HG03460 (cell line): Measurements from ENCODE around the gene KLK8.

Experiments used
- ATAC-seq: cut with Tn5 transposase; IDR thresholded peaks from one replicate; pipeline ENCODE4 v1.9.1; 2021; ENCODE audit not compliant: unreplicated experiment

The KLK8 gene

GRCh38 chr19:51001515-51001914 is at the start of gene KLK8:
Gene KLK8 (minus strand): TSS chr19:51001604. CDS start chr19:51001167, 437 bp downstream.
- no peak for ATAC-seq

GRCh38 chr19:51047031-51047335 is 45.6 kb upstream of the KLK8 start:
- ATAC-seq = no peak

GRCh38 chr19:51044327-51044726 is 42.9 kb upstream of the KLK8 start:
- no peak for ATAC-seq

GRCh38 chr19:51043497-51043896 is 42.1 kb upstream of the KLK8 start:
- ATAC-seq = no peak

GRCh38 chr19:51040151-51040550 is 38.7 kb upstream of the KLK8 start:
- no peak for ATAC-seq

- ATAC-seq = no peak
These were observed 35.1 kb upstream of the KLK8 start for GRCh38 chr19:51036519-51036918.

GRCh38 chr19:51034704-51035103 is 33.3 kb upstream of the KLK8 start, which contains the start of gene KLK12:
Gene KLK12 (minus strand): TSS chr19:51035002. CDS start chr19:51034621, 381 bp downstream.
- no peak for ATAC-seq

- no peak for ATAC-seq
These were observed 30.4 kb upstream of the KLK8 start for GRCh38 chr19:51031880-51032225.

GRCh38 chr19:51031220-51031879 is 29.9 kb upstream of the KLK8 start:
- no peak for ATAC-seq

- ATAC-seq = no peak
These were observed 29.2 kb upstream of the KLK8 start for GRCh38 chr19:51030631-51031030.

GRCh38 chr19:51029718-51030117 is 28.3 kb upstream of the KLK8 start:
- ATAC-seq = no peak

- ATAC-seq = no peak
These were observed 26.5 kb upstream of the KLK8 start for GRCh38 chr19:51027873-51028272.

GRCh38 chr19:51027126-51027806 is 25.9 kb upstream of the KLK8 start:
- no peak for ATAC-seq

- no peak for ATAC-seq
These were observed 25.1 kb upstream of the KLK8 start, which contains the start of gene KLK11 for GRCh38 chr19:51026554-51026831. Gene KLK11 (minus strand): TSS chr19:51026616. CDS start chr19:51025631, 985 bp downstream.

- ATAC-seq = no peak
These were observed 24.6 kb upstream of the KLK8 start for GRCh38 chr19:51025809-51026553.

GRCh38 chr19:51025401-51025800 is 24.0 kb upstream of the KLK8 start:
- no peak for ATAC-seq

- no peak for ATAC-seq
These were observed 23.5 kb upstream of the KLK8 start for GRCh38 chr19:51024924-51025323.

GRCh38 chr19:51023946-51024345 is 22.5 kb upstream of the KLK8 start:
- ATAC-seq = no peak

- ATAC-seq = no peak
These were observed 21.1 kb upstream of the KLK8 start for GRCh38 chr19:51022526-51022925.

- ATAC-seq = no peak
These were observed 19.7 kb upstream of the KLK8 start for GRCh38 chr19:51020988-51021651.

- ATAC-seq = no peak
These were observed 18.1 kb upstream of the KLK8 start, which contains the start of gene KLK10 for GRCh38 chr19:51019544-51019925. Gene KLK10 (minus strand): TSS chr19:51019709. CDS start chr19:51019130, 579 bp downstream.
